ENCODE results near the gene TBC1D14. TPM values are rescaled to one million over a fixed set of nuclear protein-coding genes. Genes with fewer than 3 reads are reported as not detected.

Gene TBC1D14
- total RNA-seq, 3 donors from 2014 or later (not counting 1 experiment from before 2014, with no cell fraction given) = 36.0 to 54.7 (median 53.2) TPM

DNA sequence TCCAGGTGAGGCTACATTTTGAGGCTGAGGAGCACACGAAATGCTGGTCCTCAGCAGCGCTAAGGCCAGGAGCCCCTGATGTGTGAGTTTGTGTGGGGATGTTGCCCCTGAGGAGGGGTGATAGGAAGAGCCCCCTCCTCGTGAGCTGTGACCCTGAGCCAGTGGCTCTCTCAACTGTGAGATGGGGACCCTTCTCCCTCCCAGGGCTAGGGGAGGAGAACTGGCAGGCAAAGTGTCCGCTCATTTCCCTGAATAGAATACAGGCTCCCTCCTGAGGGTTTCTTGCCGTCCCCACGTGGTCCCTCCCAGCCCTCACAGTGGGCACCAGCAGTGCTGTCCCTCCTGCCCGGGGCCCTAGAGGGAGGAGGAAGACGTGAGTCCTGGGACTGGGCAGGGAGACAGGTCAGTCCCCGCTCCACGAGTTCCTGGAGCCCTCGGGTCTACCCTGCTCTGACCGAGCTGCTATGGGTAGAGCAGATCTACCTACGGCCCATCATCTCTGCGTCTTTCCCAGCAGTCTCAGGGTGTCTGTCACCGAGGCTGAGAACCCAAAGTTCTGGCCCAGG, 21.0 kb upstream of the TBC1D14 start:
- Mint-ChIP-seq H3K27ac (no peak overlapping the region), H3K27me3 (ENCODE audit: low read depth in 2 of 2) (no peaks in the 10 kb centered on the region), H3K4me1 (peaks cover 19 to 43% of the 10 kb centered on the region in 2 donors), H3K9me3 (no peaks in the 10 kb centered on the region), H3K4me3 (no peak overlapping the region), H3K36me3 (no peaks in the 10 kb centered on the region)
- Histone ChIP-seq H3K4me1 (ENCODE audit: control insufficient read depth, insufficient read depth, low read length) (peaks cover 45% of the 10 kb centered on the region), H3K9me3 (ENCODE audit: control insufficient read depth, insufficient read depth, low read length) (no peaks in the 10 kb centered on the region), H3K36me3 (ENCODE audit: control insufficient read depth, insufficient read depth, low read length) (peaks cover 3% of the 10 kb centered on the region), H3K27ac (ENCODE audit: low read length) (no peak overlapping the region), H3K27me3 (ENCODE audit: control insufficient read depth, insufficient read depth, low read length) (no peaks in the 10 kb centered on the region), H3K4me3 (ENCODE audit: low read length) (no peak overlapping the region)
- 91% methylated on average over 15 of the region's 15 CpGs for WGBS (ENCODE audit: insufficient coverage)
- DNase-seq = no peak
- no peak for ATAC-seq
- intact Hi-C loops (cut with micrococcal nuclease) = no loop called here
- TF ChIP-seq, protein P1, sequence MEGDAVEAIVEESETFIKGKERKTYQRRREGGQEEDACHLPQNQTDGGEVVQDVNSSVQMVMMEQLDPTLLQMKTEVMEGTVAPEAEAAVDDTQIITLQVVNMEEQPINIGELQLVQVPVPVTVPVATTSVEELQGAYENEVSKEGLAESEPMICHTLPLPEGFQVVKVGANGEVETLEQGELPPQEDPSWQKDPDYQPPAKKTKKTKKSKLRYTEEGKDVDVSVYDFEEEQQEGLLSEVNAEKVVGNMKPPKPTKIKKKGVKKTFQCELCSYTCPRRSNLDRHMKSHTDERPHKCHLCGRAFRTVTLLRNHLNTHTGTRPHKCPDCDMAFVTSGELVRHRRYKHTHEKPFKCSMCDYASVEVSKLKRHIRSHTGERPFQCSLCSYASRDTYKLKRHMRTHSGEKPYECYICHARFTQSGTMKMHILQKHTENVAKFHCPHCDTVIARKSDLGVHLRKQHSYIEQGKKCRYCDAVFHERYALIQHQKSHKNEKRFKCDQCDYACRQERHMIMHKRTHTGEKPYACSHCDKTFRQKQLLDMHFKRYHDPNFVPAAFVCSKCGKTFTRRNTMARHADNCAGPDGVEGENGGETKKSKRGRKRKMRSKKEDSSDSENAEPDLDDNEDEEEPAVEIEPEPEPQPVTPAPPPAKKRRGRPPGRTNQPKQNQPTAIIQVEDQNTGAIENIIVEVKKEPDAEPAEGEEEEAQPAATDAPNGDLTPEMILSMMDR (IDR thresholded peaks at IDR 0.05) = no peak

DNA sequence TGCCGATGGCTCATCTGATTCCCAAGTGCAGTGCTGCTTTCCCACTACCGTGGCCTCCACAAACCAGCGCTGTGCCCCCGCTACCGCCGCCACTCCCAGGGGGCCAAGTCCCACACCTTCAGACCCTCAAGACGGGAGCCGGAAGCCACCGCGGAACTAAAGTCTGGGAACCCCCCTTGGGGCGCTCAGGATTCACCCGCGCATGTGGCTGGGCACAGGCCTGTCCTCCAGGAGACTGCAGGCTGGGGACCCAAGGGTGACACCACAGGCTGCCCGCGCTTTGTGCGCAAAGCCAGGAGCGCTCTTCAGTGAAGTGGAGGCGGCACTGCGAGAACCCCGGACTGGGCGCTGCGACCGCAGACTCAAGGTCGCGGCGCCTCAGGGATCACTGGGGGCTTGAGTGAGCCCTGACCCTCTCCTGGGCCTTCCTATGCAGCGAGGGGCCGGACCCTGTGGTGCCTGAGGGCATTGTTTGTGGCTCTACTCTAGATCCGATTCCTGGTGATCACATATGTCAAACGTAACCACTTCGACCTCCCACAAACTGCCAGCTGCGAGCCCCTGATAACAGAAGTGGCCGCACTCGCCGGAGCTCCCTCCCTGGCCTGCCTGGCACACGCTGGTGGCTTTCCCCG, 20.4 kb upstream of the TBC1D14 start:
- Mint-ChIP-seq H3K9me3 (no peaks in the 10 kb centered on the region), H3K4me1 (peaks cover 24 to 45% of the 10 kb centered on the region in 2 donors), H3K27ac (no peak overlapping the region), H3K4me3 (no peak overlapping the region), H3K27me3 (ENCODE audit: low read depth in 2 of 2) (no peaks in the 10 kb centered on the region), H3K36me3 (no peaks in the 10 kb centered on the region)
- TF ChIP-seq, protein P1 (IDR thresholded peaks at IDR 0.05) = no peak
- Histone ChIP-seq H3K36me3 (ENCODE audit: control insufficient read depth, insufficient read depth, low read length) (no peaks in the 10 kb centered on the region), H3K9me3 (ENCODE audit: control insufficient read depth, insufficient read depth, low read length) (no peaks in the 10 kb centered on the region), H3K27ac (ENCODE audit: low read length) (no peak overlapping the region), H3K4me3 (ENCODE audit: low read length) (no peak overlapping the region), H3K4me1 (ENCODE audit: control insufficient read depth, insufficient read depth, low read length) (peaks cover 45% of the 10 kb centered on the region), H3K27me3 (ENCODE audit: control insufficient read depth, insufficient read depth, low read length) (no peaks in the 10 kb centered on the region)
- intact Hi-C loops (cut with micrococcal nuclease) = no loop called here
- 93% methylated on average over 37 of the region's 37 CpGs for WGBS (ENCODE audit: insufficient coverage)
- DNase-seq (no peak), ATAC-seq (no peak)

DNA sequence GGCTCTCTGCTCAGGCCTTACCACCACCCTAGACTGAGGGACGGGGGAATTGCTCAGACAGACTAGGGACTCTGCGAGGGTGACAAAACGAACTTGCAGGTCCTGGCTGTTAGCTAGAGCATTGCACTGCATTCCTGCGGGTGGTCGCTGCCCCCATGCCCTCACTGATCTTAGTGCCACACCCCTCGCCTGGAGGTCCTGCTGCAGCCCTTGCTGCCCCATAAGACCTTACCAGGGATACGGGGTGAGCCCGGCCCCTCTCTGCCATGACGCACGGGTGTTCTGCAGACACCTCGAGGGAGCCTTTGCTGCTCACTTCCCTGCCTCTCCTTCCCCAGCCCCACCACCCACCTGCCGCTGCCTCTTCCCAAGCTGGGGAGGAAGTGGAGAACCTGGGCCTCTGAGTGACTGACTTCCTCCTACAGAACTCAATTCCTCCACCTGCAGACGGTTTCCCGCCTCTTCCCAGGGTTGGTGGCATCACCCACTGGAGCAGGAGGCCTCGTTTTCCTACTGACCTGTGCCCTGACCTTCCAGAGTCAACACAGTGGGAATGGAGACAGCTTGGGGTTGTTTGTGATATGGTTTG, 19.8 kb upstream of the TBC1D14 start:
- Mint-ChIP-seq H3K4me1 (peaks cover 24 to 45% of the 10 kb centered on the region in 2 donors), H3K4me3 (no peak overlapping the region), H3K36me3 (no peaks in the 10 kb centered on the region), H3K27ac (no peak overlapping the region), H3K27me3 (ENCODE audit: low read depth in 2 of 2) (no peaks in the 10 kb centered on the region), H3K9me3 (no peaks in the 10 kb centered on the region)
- ATAC-seq (no peak), DNase-seq (no peak)
- WGBS (ENCODE audit: insufficient coverage) = 95% methylated on average over 15 of the region's 15 CpGs
- no peaks in the 10 kb centered on the region for H3K9me3 ChIP-seq (ENCODE audit: control insufficient read depth, insufficient read depth, low read length)
- TF ChIP-seq, protein P1 (IDR thresholded peaks at IDR 0.05) = no peak
- H3K4me3 ChIP-seq (ENCODE audit: low read length) = no peak overlapping the region
- H3K27me3 ChIP-seq (ENCODE audit: control insufficient read depth, insufficient read depth, low read length) = no peaks in the 10 kb centered on the region
- peaks cover 51% of the 10 kb centered on the region for H3K4me1 ChIP-seq (ENCODE audit: control insufficient read depth, insufficient read depth, low read length)
- H3K27ac ChIP-seq (ENCODE audit: low read length) = no peak overlapping the region
- intact Hi-C loops (cut with micrococcal nuclease) = no loop called here
- no peaks in the 10 kb centered on the region for H3K36me3 ChIP-seq (ENCODE audit: control insufficient read depth, insufficient read depth, low read length)

Measured in natural killer cell (primary cell).